ENCODE measurements around the gene FOXP2.
"Not testable (repeated sequence)": the region's sequence is repeated elsewhere in the genome, so short reads cannot be mapped to it uniquely, and the experiment has no call there.

Gene FOXP2

GRCh38 chr7:114606100-114606499 is 191.5 kb downstream of the FOXP2 start:
- DNase-seq, result no peak

- not testable (repeated sequence) for DNase-seq
Observed at GRCh38 chr7:114608822-114609221, 194.2 kb downstream of the FOXP2 start.

- no peak for DNase-seq
Observed at GRCh38 chr7:114620208-114620607, 205.6 kb downstream of the FOXP2 start.

- DNase-seq, result no peak
Observed at GRCh38 chr7:114622221-114622620, 207.6 kb downstream of the FOXP2 start.

- DNase-seq, result no peak
Observed at GRCh38 chr7:114623146-114623545, 208.5 kb downstream of the FOXP2 start.

- no peak for DNase-seq
Observed at GRCh38 chr7:114627231-114627630, 212.6 kb downstream of the FOXP2 start.

GRCh38 chr7:114628362-114628761 is 213.7 kb downstream of the FOXP2 start:
- no peak for DNase-seq

- no peak for DNase-seq
Observed at GRCh38 chr7:114629762-114630161, 215.1 kb downstream of the FOXP2 start.

- no peak for DNase-seq
Observed at GRCh38 chr7:114630201-114630990, 215.8 kb downstream of the FOXP2 start.

- no peak for DNase-seq
Observed at GRCh38 chr7:114631249-114631822, 216.7 kb downstream of the FOXP2 start.

GRCh38 chr7:114639451-114639850 is 224.8 kb downstream of the FOXP2 start:
- DNase-seq, result no peak

- DNase-seq, result no peak
Observed at GRCh38 chr7:114644455-114644854, 229.8 kb downstream of the FOXP2 start.

GRCh38 chr7:114645451-114645850 is 230.8 kb downstream of the FOXP2 start:
- no peak for DNase-seq

GRCh38 chr7:114647518-114647917 is 232.9 kb downstream of the FOXP2 start:
- no peak for DNase-seq

- DNase-seq, result no peak
Observed at GRCh38 chr7:114648117-114648516, 233.5 kb downstream of the FOXP2 start.

GRCh38 chr7:114648680-114649079 is 234.1 kb downstream of the FOXP2 start:
- DNase-seq, result no peak

GRCh38 chr7:114649689-114650088 is 235.1 kb downstream of the FOXP2 start:
- DNase-seq, result no peak

GRCh38 chr7:114650491-114650890 is 235.9 kb downstream of the FOXP2 start:
- no peak for DNase-seq

- DNase-seq, result no peak
Observed at GRCh38 chr7:114652041-114652440, 237.4 kb downstream of the FOXP2 start.

GRCh38 chr7:114653364-114654088 is 238.9 kb downstream of the FOXP2 start:
- peak; percentile 26 for DNase-seq

GRCh38 chr7:114656466-114656865 is 241.9 kb downstream of the FOXP2 start:
- DNase-seq, result no peak

GRCh38 chr7:114657279-114657678 is 242.7 kb downstream of the FOXP2 start:
- no peak for DNase-seq

- DNase-seq, result no peak
Observed at GRCh38 chr7:114658216-114658615, 243.6 kb downstream of the FOXP2 start.

Data from femur (tissue), 1 donor.